NCI-H2081 (cell line): Measurements from ENCODE around the gene INPP5E.

Experiments
- DNase-seq, 2 experiments: peaks; one replicate each; lab custom pipeline; 2025; lab: John Stamatoyannopoulos, UW

The INPP5E gene

DNA sequence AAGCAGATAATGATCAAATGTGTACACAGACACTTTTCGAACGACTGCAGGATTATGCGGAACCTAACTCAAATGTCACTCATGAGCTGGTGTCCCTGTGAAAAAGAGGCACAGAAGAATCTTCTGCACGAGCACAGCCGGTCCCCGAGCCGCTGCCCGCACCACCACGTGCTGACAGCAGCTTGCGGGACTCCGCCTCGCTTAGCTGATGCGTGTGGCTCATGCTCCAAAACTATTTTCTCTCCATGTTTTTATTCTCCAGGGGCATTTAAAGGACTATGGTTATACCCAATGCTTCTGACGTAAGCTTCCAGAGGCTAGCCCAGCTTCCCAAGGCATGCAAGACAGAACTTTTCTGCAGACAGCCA is 33.7 kb upstream of the INPP5E start:
- no peak for DNase-seq

- no peak for DNase-seq
Measured at GRCh38 chr9:136472640-136473353, 33.2 kb upstream of the INPP5E start.

- no peak for DNase-seq
Measured at GRCh38 chr9:136471802-136472487, 32.3 kb upstream of the INPP5E start.

DNA sequence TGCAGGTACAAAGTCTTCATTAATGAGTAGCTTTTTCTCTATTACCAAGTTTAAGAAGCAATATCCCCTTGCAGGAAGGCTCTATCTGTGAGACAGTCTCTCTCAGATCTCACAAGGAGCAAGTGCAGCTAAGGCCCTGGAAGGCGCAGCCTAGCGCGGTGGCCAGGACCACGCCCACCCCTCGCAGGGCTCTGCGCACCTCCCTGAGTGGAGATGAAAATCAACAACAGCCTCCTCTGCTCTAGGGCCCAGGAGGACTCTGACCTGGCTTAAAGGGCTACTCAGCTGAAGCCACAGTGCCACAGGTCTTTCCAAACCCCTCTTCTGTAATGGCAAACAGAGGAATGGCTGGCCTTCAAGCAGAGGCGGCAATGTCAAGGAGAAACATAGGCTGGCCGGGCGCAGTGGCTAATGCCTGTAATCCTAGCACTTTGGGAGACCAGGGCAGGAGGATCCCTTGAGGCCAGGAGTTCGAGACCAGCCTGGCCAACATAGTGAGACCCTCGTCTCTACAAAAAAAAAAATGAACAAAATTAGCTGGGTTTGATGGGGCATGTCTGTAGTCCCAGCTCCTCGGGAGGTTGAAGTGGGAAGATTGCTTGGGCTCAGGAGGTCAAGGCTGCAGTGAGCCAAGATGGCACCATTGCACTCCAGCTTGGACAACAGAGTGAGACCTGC is 31.3 kb upstream of the INPP5E start:
- DNase-seq: no peak

DNA sequence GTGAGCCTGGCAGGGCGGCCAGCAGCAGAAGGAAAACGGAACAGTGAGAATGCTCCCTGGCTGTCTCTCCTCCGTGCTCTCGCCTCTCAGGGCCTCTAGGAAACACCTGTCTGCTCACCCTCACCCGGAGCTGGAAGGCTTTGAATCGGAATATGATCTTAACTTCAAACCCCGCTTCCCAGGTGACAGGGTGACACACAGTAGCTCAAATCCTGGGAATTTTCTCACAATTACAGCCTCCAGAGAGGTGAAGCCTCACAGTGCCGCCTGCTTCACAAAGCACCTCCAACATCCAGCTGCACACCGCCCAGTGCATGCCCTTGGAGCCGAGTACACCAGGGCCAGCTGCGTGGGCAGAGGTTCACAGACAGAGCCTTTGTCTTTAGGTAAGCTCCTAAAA is 30.7 kb upstream of the INPP5E start:
- DNase-seq: no peak

- DNase-seq: no peak
Measured at GRCh38 chr9:136467766-136468165, 28.1 kb upstream of the INPP5E start.

GRCh38 chr9:136466155-136466541 is 26.5 kb upstream of the INPP5E start:
- DNase-seq: no peak

- no peak for DNase-seq
Measured at GRCh38 chr9:136465500-136466154, 26.0 kb upstream of the INPP5E start.

DNA sequence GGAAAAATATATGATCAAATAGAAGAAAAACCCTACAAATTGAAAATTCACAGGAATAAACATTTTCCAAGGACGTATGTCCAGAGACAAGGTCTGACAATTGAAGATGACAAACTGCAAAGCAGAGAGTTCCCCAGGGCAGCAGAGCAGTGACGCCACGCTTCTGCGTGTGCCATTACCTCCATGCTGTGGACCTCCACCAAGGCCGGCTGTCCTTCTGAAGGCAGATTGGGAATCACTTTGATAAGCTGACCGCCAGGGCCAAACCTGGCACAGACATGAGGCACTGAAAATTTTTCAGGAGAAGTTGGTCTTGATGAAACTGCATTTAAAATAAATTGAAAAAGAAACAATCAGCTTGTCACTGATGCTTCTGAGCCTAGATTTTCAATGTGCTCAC is 24.6 kb upstream of the INPP5E start:
- DNase-seq: no peak

GRCh38 chr9:136463578-136463977 is 23.9 kb upstream of the INPP5E start:
- DNase-seq: no peak

DNA sequence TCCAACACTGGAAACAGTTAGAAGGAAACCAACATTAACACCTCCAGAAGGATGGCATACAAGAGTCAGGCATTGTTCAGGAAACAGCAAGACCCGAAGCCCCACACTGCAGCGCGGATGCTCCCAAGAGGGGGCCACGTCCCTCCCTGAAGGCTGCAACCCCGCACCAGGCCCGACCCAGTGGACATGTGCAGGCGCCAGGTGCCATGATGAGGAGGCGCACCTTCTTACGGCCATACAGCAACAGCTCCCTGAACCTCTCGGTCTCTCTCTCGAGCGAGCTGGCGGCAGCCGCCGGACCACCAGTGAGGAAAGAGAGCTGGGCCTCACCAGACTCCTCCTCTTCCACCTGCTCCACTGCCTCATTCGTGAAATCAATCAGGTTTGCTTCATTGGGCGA is 23.0 kb upstream of the INPP5E start:
- no peak for DNase-seq

- DNase-seq: no peak
Measured at GRCh38 chr9:136460772-136461325, 21.2 kb upstream of the INPP5E start.

DNA sequence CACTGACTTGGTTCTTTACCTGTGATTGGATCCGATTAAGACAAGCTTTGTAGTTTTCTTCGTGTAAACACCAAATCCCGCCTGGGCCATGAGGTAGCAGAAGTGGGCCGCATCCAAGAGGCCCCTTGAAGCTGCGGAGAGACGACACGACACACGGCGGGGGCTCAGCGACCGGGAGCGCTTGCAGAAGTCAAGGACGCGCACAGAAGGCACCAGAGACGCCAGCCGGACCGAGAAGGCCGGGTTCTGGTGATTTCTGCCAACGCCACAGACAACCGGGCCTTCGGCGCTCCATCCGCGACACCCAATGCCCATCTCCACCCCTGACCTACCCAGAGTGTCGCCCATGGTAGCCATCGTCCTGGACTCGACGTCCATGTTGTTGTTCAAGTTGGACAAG is 19.8 kb upstream of the INPP5E start:
- DNase-seq: no peak

DNA sequence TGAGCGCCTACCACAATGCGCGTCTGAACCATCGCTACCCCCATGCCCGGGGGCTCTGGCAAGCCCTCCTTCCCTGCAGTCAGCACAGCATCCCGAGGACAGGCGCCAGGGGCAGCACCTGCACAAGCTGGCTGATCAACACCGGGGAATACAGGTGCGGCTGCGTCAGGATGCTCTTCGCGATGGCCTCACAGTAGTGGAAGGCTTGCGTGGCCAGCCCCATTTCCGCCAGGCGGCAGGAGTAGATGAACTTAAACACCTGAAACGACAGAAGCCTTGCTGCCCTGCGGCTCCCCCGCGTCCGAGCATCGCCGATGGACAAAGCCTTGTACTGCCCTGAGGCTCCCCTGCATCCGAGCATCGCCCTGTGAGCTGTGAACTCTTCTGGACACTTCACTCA is 17.7 kb upstream of the INPP5E start:
- no peak for DNase-seq

DNA sequence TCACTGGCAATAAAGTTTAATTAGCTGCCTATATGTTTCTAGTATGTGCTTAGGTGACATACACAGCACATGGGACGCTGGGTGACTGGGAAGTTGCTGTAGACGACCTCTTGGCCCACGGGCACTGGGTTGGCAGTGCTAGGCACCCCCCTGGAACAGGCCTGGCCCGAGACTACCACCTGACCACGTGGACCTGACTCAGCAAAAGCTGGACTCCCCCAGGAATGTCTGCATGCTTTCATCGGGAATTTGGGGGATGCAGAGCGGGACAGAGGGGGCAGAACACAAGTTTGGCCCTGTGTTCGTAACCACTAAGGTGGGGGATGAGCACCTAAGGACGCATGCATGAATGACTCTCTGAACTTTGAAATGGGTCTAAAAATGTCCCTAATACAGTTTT is 16.6 kb upstream of the INPP5E start:
- DNase-seq: no peak

- no peak for DNase-seq
Measured at GRCh38 chr9:136455043-136456002, 15.7 kb upstream of the INPP5E start.

- DNase-seq: no peak
Measured at GRCh38 chr9:136454026-136454796, 14.6 kb upstream of the INPP5E start.

DNA sequence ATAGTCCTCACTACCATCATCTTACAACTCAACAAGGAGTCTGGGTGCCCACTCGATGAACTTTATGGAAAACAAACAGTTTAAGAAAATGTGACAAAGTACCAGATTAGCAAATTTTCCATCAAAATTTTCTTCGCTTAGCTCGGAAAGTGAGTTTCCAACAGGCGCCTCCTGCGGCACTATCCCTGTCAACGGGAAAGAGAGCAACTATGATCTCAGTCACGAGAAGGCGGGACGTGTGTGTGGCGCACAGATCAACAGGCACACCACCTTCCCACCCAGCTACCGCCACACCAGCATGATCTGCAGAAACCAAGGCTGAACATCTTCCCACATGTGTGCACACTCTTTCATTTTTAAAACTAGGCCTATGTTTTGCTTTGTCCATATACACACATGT is 13.7 kb upstream of the INPP5E start:
- DNase-seq: no peak

DNA sequence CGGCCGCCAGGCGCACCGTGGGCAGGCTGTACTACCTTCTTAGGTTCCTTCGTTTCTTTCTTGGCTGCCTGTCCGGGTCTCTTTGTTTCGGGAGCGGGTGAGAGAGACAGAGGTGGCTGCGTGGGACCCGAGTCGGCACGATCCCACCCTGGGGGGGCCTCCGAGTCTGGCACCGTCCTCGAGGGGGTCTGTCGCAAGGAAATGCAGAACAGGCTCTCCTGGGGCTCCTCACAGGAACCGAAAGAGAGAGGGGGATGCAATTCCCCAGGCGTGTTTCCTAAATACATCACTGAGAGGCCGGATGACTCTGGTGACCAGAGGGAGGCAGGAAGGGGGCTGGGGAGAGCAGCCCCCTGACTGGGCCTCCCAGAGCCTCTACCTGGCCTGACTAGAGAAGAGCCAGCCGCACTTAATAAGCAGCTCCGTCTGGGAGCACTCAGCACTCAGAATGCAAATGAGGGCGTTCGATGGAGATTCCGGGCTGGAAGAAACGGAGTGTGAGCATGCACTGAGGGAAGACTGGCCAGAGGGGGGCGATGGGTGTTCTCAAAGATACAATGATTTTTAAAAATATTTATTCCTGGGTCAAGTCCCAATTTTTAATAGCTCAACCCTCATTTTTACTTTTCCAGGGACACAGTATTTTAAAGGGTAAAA is 11.7 kb upstream of the INPP5E start:
- DNase-seq: no peak

GRCh38 chr9:136448655-136449054 is 9.0 kb upstream of the INPP5E start:
- DNase-seq: no peak
